ENCODE data around the gene IRF9. TPM values are rescaled to one million over a fixed set of nuclear protein-coding genes. Genes with fewer than 3 reads are reported as not detected.

The IRF9 gene
- total and polyA plus RNA-seq, 2 of the 4 experiments (the other 2 are of a cell fraction): 25.6 to 34.6 TPM

- no peaks in the 10 kb centered on the region for H3K9me3 ChIP-seq (ENCODE audit: control insufficient read depth, insufficient read depth, low read length)
- in situ Hi-C loops (cut with MboI; ENCODE audit: low sequenced_read_pairs): no loop called here
- ChIA-PET POLR2A (ENCODE audit: unreplicated experiment) (no interaction called here), CTCF (interaction anchor here (0.5 kb wide), 1 partner anchor 181 kb away, joined by 3 read pairs; no protein-coding TSS in a partner anchor)
- H3K4me3 ChIP-seq (ENCODE audit: insufficient read depth, low read depth, low read length): peak overlapping the region; percentile 74
- peak overlapping the region; percentile 62 for H3K14ac ChIP-seq (replicated peaks; ENCODE audit: low read depth, low read length)
- dilution Hi-C loops (cut with HindIII; ENCODE audit: low sequenced_read_pairs, unreplicated experiment): no loop called here
- peak overlapping the region; percentile 35 to 86; a peak in 3 of 4 replicates for H4K8ac ChIP-seq (ENCODE audit: low read depth in 2 of 2, low read length in 2 of 2)
- peak overlapping the region; percentile 81 for H4K5ac ChIP-seq (ENCODE audit: low read depth, low read length)
- H3K9ac ChIP-seq (ENCODE audit: low read depth, low read length): peak overlapping the region; percentile 54
- peak overlapping the region; percentile 89 for H3K4me2 ChIP-seq (ENCODE audit: low read depth, low read length)
- H4K20me1 ChIP-seq (ENCODE audit: insufficient read depth, low read length): no peaks in the 10 kb centered on the region
- peaks cover 3% of the 10 kb centered on the region; the same call in 1 of the 2 replicates for H3K4me1 ChIP-seq (ENCODE audit: control insufficient read depth, insufficient read depth, low read length)
- H3K23ac ChIP-seq (ENCODE audit: low read depth, low read length): peak overlapping the region; percentile 33; the same call in 1 of the 2 replicates
- H3K27ac ChIP-seq (ENCODE audit: insufficient read depth, low read length): peak overlapping the region; percentile 20; the same call in 1 of the 2 replicates
- no peak overlapping the region for H2AK5ac ChIP-seq (ENCODE audit: low read depth, low read length)
- BruUV-seq (replicated peaks): TSS peak; percentile 44
- peak overlapping the region; percentile 79 for H2AK9ac ChIP-seq (replicated peaks; ENCODE audit: low read depth, low read length, poor library complexity)
- H3K9me1 ChIP-seq (ENCODE audit: insufficient read depth, low read length): peaks cover 8% of the 10 kb centered on the region; the same call in 1 of the 2 replicates
- ATAC-seq (ENCODE audit: low read depth): no peak
- peak overlapping the region; percentile 36; the same call in 1 of the 2 replicates for H2BK120ac ChIP-seq (ENCODE audit: low read depth, low read length)
- peak overlapping the region; percentile 49; the same call in 1 of the 2 replicates for H3K18ac ChIP-seq (ENCODE audit: low read depth, low read length)
- intact Hi-C loops (cut with micrococcal nuclease): loop anchor here (2.0 kb wide), 1 partner anchor 25 kb away; the partner anchor contains the start of gene EMC9
- H2BK5ac ChIP-seq (ENCODE audit: low read depth, low read length, poor library complexity, severe bottlenecking): peak overlapping the region; percentile 28
- peaks cover 18% of the 10 kb centered on the region for H3K36me3 ChIP-seq (ENCODE audit: control insufficient read depth, insufficient read depth, low read length)
- 0% methylated on average over 2 of the region's 14 CpGs; no CpG with 5 or more reads in 1 of the 2 experiments for WGBS, 2 experiments (ENCODE audit: extremely low coverage in 2 of 2, insufficient read length in 1 of 2)
- TF ChIP-seq POLR2A (IDR thresholded peaks at IDR 0.05; ENCODE audit: low read depth, low read length) (no peak), MXI1 (IDR thresholded peaks at IDR 0.05; ENCODE audit: borderline replicate concordance, low read depth, low read length) (no peak), SMC3 (IDR thresholded peaks at IDR 0.05; ENCODE audit: low read depth, low read length) (no peak), NFE2L2 (IDR thresholded peaks at IDR 0.05; ENCODE audit: low read depth, low read length) (no peak)
- H2AFZ ChIP-seq (replicated peaks; ENCODE audit: low read length, poor library complexity): peak overlapping the region; percentile 94
- H3K4ac ChIP-seq (ENCODE audit: low read depth, low read length): peak overlapping the region; percentile 86
- no peak overlapping the region for H2BK20ac ChIP-seq (ENCODE audit: low read depth, low read length)
- H3K56ac ChIP-seq (ENCODE audit: extremely low read depth, insufficient read depth, low read length): peak overlapping the region; percentile 38; the same call in 1 of the 2 replicates
- no peak for DNase-seq
- H3K27me3 ChIP-seq (ENCODE audit: control insufficient read depth, insufficient read depth, low read length): no peaks in the 10 kb centered on the region
- H2BK15ac ChIP-seq (ENCODE audit: low read depth, low read length): peak overlapping the region; percentile 12; the same call in 1 of the 3 replicates
- peaks cover 10 to 16% of the 10 kb centered on the region in 2 experiments; a peak in 2 of 4 replicates for H3K79me1 ChIP-seq (ENCODE audit: low read depth in 1 of 2, low read length in 2 of 2)
- peak overlapping the region; percentile 40 for H4K91ac ChIP-seq (ENCODE audit: insufficient read depth, low read depth, low read length)
Measured at GRCh38 chr14:24115422-24116127, 45.5 kb upstream of the IRF9 start.

All from IMR-90 (cell line).